SH-SY5Y (cell line): ENCODE measurements around the gene SMIM24.

Source experiments
- GATA2 ChIP-seq: IDR thresholded peaks from 2 replicates; pipeline ENCODE4 v1.6.1; 2011; ENCODE audit warnings: mild to moderate bottlenecking, low read depth, low read length
- GATA3 ChIP-seq: IDR thresholded peaks from 2 replicates; pipeline ENCODE4 v1.6.1; 2011; ENCODE audit warnings: low read depth, mild to moderate bottlenecking, low read length, moderate library complexity

DNA sequence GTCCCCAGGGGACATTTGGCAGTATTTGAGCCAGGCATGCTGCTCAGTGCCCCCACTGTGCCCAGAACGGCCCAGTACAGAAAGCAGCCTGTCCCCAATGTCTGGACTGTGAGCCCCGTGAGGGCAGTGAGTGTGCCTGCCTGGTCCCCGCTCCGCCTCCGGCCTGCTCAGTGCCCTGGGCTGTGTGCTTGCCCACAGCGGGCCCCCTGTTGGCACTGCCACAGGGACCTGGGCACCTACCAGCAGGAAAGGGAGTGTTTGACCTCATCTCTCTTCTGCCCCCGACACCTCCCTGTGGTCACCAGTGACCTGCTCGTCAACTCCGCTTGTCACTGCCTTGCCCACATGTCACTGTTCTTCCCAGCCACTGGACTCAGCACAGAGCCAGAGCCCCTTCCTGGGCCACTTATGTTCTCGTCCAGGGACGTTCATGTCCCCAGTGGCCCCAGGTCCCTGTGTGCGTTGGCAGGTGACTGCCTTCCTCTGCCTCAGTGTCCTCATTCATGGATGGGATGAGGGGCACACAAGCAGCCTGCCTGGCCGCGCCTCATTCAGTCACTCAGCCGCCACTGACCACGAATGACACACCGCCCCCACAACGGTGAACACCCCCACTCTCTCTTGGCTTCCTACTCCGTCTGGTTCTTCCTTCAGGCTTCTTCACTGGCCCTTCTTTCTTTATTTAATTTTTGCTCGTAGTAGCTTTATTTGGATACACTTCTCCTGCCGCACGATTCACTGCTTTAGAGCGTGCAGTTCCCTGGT is 28.6 kb upstream of the SMIM24 start:
- TF ChIP-seq GATA2 (no peak), GATA3 (no peak)
